K562 (cell line): ENCODE measurements around the gene FGR.

Source experiments
- CBX2 ChIP-seq: fragments of 200-600 bp; sonication (generic); IDR thresholded peaks from one replicate; pipeline ENCODE4 v1.6.1; 2012; ENCODE audit warnings: mild to moderate bottlenecking, low read length, inconsistent platforms; ENCODE audit not compliant: insufficient read depth, poor library complexity, severe bottlenecking
- CREB1 ChIP-seq, 2 experiments: sonication (generic) in 1 of 2; formaldehyde crosslinking in 1 of 2; IDR thresholded peaks; 2 replicates each; pipeline versions ENCODE4 v1.6.1 to v1.8.0; 2012 to 2022; ENCODE audit warnings: inconsistent platforms in 1 of 2, mild to moderate bottlenecking in 1 of 2, missing genetic modification reagents in 1 of 2, moderate library complexity in 1 of 2
- EWSR1 ChIP-seq: fragments of 450-650 bp; IDR thresholded peaks from 2 replicates; pipeline ENCODE4 v1.6.1; 2018; ENCODE audit warnings: borderline replicate concordance, mild to moderate bottlenecking, low read depth, moderate library complexity; ENCODE audit not compliant: partially characterized antibody
- KAT8 ChIP-seq: fragments of 450-650 bp; IDR thresholded peaks from 2 replicates; pipeline ENCODE4 v1.6.1; 2016; ENCODE audit warnings: low read depth, mild to moderate bottlenecking
- POU5F1 ChIP-seq: fragments of 150-350 bp; IDR thresholded peaks from 2 replicates; pipeline ENCODE4 v1.6.1; 2014; ENCODE audit warnings: borderline replicate concordance, low read length, low read depth, mild to moderate bottlenecking; ENCODE audit not compliant: partially characterized antibody
- RNF219 ChIP-seq: fragments of 250-450 bp; sonication (Bioruptor Pico); IDR thresholded peaks from 2 replicates; pipeline ENCODE4 v1.5.0; 2022; ENCODE audit warnings: mild to moderate bottlenecking
- SMARCE1 ChIP-seq: fragments of 450-650 bp; IDR thresholded peaks from 2 replicates; pipeline ENCODE4 v1.7.1; 2016; ENCODE audit warnings: mild to moderate bottlenecking
- SRF ChIP-seq, 2 experiments: fragments of 250-450, 450-650 bp in 1 of 2; sonication (Bioruptor Pico) in 1 of 2; sonication (generic) in 1 of 2; formaldehyde crosslinking; IDR thresholded peaks; 2 replicates each; pipeline versions ENCODE4 v1.5.0 to v1.5.1; 2020 to 2022; ENCODE audit warnings: mild to moderate bottlenecking in 1 of 2, missing genetic modification reagents in 1 of 2
- TAF1 ChIP-seq: IDR thresholded peaks from 2 replicates; pipeline ENCODE4 v1.6.1; 2011; ENCODE audit warnings: mild to moderate bottlenecking, low read length, moderate library complexity; ENCODE audit not compliant: insufficient read depth, control insufficient read depth, severe bottlenecking; ENCODE audit errors: extremely low read depth
- ZNF217 ChIP-seq: sonication (generic); formaldehyde crosslinking; IDR thresholded peaks from 2 replicates; pipeline ENCODE4 v1.8.0; 2022; ENCODE audit warnings: mild to moderate bottlenecking, missing genetic modification reagents

GRCh38 chr1:27567146-27567526 is 67.8 kb downstream of the FGR start:
- no peak for TF ChIP-seq RNF219
- no peak for TF ChIP-seq CREB1 (IDR thresholded peaks at IDR 0.05)
- TF ChIP-seq CREB1 (CRISPR knock-in tag; IDR thresholded peaks at IDR 0.05) = no peak
- no peak for TF ChIP-seq SMARCE1
- TF ChIP-seq EWSR1 = no peak
- TF ChIP-seq ZNF217 (CRISPR knock-in tag) = no peak
- no peak for TF ChIP-seq KAT8
- TF ChIP-seq TAF1 = no peak
- TF ChIP-seq CBX2 = no peak
- no peak for TF ChIP-seq SRF (CRISPR knock-in tag; IDR thresholded peaks at IDR 0.05)
- no peak for TF ChIP-seq POU5F1
